ENCODE results near the gene SH2D7. TPM values are rescaled to one million over a fixed set of nuclear protein-coding genes. Genes with fewer than 3 reads are reported as not detected.

SH2D7 gene
- total RNA-seq, 4 donors from 2014 or later, result not detected

GRCh38 chr15:78059110-78059839 is 33.1 kb upstream of the SH2D7 start:
- intact Hi-C loops (cut with DNase I), result no loop called here
- Histone ChIP-seq H3K4me3 (replicated peaks in 1 of 3) (no peak overlapping the region), H3K27me3 (no peaks in the 10 kb centered on the region), H3K27ac (peak overlapping the region; percentile 32 to 74 (median 71)), H3K4me1 (peaks cover 65 to 90% of the 10 kb centered on the region in 2 donors), H3K9me3 (no peaks in the 10 kb centered on the region), H3K36me3 (no peaks in the 10 kb centered on the region)
- WGBS, 2 donors, result 73 to 74% methylated on average over 2 to 3 of the region's 3 CpGs
- TF ChIP-seq CTCF (IDR thresholded peaks at IDR 0.05), result no peak
- TF ChIP-seq POLR2A (IDR thresholded peaks at IDR 0.05), result no peak
- no peak for DNase-seq

- H3K36me3 ChIP-seq, result no peaks in the 10 kb centered on the region
- peak overlapping the region; percentile 18 to 74 (median 71) for H3K27ac ChIP-seq
- H3K27me3 ChIP-seq, result no peaks in the 10 kb centered on the region
- no peak for TF ChIP-seq CTCF (IDR thresholded peaks at IDR 0.05)
- 87 to 94% methylated on average over 5 of the region's 5 CpGs for WGBS, 2 donors
- intact Hi-C loops (cut with DNase I), result loop anchor here (10.0 kb wide), 1 partner anchor 85 kb away; the partner anchor contains the start of gene IDH3A
- H3K9me3 ChIP-seq, result no peaks in the 10 kb centered on the region
- no peak for DNase-seq
- H3K4me3 ChIP-seq (replicated peaks in 1 of 3), result no peak overlapping the region
- H3K4me1 ChIP-seq, result peaks cover 74 to 95% of the 10 kb centered on the region in 2 donors
Observed at GRCh38 chr15:78060232-78060631, 32.1 kb upstream of the SH2D7 start.

- Histone ChIP-seq H3K27ac (peak overlapping the region; percentile 50 to 76 (median 71)), H3K9me3 (no peaks in the 10 kb centered on the region), H3K27me3 (no peaks in the 10 kb centered on the region), H3K4me3 (replicated peaks in 1 of 3) (no peak overlapping the region), H3K36me3 (no peaks in the 10 kb centered on the region), H3K4me1 (peaks cover 75 to 95% of the 10 kb centered on the region in 2 donors)
- TF ChIP-seq POLR2A (IDR thresholded peaks at IDR 0.05) (no peak), CTCF (IDR thresholded peaks at IDR 0.05) (no peak)
- WGBS, 2 donors, result 1 to 3% methylated on average over 6 of the region's 6 CpGs
- DNase-seq, result peak; percentile 62 to 73
- intact Hi-C loops (cut with DNase I), result loop anchor here (10.0 kb wide), 1 partner anchor 83 kb away; the partner anchor contains the start of gene IDH3A
Observed at GRCh38 chr15:78061963-78062427, 30.4 kb upstream of the SH2D7 start.

- peaks cover 83 to 95% of the 10 kb centered on the region in 2 donors for H3K4me1 ChIP-seq
- H3K4me3 ChIP-seq (replicated peaks in 1 of 3), result no peak overlapping the region
- no peaks in the 10 kb centered on the region for H3K36me3 ChIP-seq
- H3K9me3 ChIP-seq, result no peaks in the 10 kb centered on the region
- H3K27ac ChIP-seq, result peak overlapping the region; percentile 76 to 87 (median 78)
- no peak for DNase-seq
- no peaks in the 10 kb centered on the region for H3K27me3 ChIP-seq
- TF ChIP-seq POLR2A (IDR thresholded peaks at IDR 0.05) (no peak), CTCF (IDR thresholded peaks at IDR 0.05) (no peak)
- intact Hi-C loops (cut with DNase I), result loop anchor here (10.0 kb wide), 1 partner anchor 82 kb away; the partner anchor contains the start of gene IDH3A
Observed at GRCh38 chr15:78063217-78063616, 29.1 kb upstream of the SH2D7 start.

- Histone ChIP-seq H3K9me3 (no peaks in the 10 kb centered on the region), H3K4me1 (peaks cover 86 to 95% of the 10 kb centered on the region in 2 donors), H3K27me3 (no peaks in the 10 kb centered on the region), H3K4me3 (replicated peaks in 1 of 3) (no peak overlapping the region), H3K27ac (peak overlapping the region; percentile 76 to 87 (median 78)), H3K36me3 (no peaks in the 10 kb centered on the region)
- no peak for DNase-seq
- TF ChIP-seq CTCF (IDR thresholded peaks at IDR 0.05) (no peak), POLR2A (IDR thresholded peaks at IDR 0.05) (no peak)
- intact Hi-C loops (cut with DNase I), result loop anchor here (10.0 kb wide), 1 partner anchor 81 kb away; the partner anchor contains the start of gene IDH3A
- 72 to 75% methylated on average over 5 of the region's 5 CpGs for WGBS, 2 donors
Observed at GRCh38 chr15:78063970-78064385, 28.4 kb upstream of the SH2D7 start.
